GM12878 (cell line): ENCODE results near the gene SMCO4. TPM values are rescaled to one million over a fixed set of nuclear protein-coding genes. Genes with fewer than 3 reads are reported as not detected.

ENCODE experiments used
- ATAC-seq: fragments of 200-7000 bp; cut with Tn5 transposase; 3 replicates; pipeline ENCODE4 v1.9.1; 2020; ENCODE audit warnings: mild to moderate bottlenecking, moderate library complexity
- BruUV-seq: library from RNA; stranded (reverse); fragments of 400-500 nt; replicated peaks from 2 replicates; lab custom pipeline; 2021; lab: Mats Ljungman, UMichigan
- CTCF ChIA-PET: fragments of 300-600 bp; sonication (Branson Sonifier 250); formaldehyde crosslinking; extraction: SDS; loops from one replicate; lab custom pipeline; 2021; ENCODE audit warnings: inconsistent platforms; lab: Yijun Ruan, JAX
- POLR2A ChIA-PET: fragments of 350-600 bp; formaldehyde crosslinking; extraction: SDS; loops from one replicate; lab custom pipeline; 2021; ENCODE audit warnings: inconsistent platforms; lab: Charles Lee
- RAD21 ChIA-PET: fragments of 300-600 bp; sonication (Branson Sonifier 250); formaldehyde crosslinking; loops from one replicate; lab custom pipeline; 2023; ENCODE audit warnings: antibody characterized with exemption; ENCODE audit not compliant: unreplicated experiment; lab: Charles Lee
- SMC1A ChIA-PET: fragments of 300-600 bp; sonication (Branson Sonifier 250); formaldehyde crosslinking; loops from one replicate; lab custom pipeline; 2023; ENCODE audit not compliant: unreplicated experiment, uncharacterized antibody; lab: Charles Lee
- DNase-seq: peaks from one replicate; pipeline ENCODE4 v3.0.0-alpha.2; 2011; ENCODE audit warnings: low read depth, low spot score
- FAIRE-seq: peaks from 3 replicates; lab custom pipeline; 2011; peaks lifted over from hg19 to GRCh38; lab: Jason Lieb, UNC
- H2AFZ ChIP-seq: 2 replicates; pipeline ENCODE4 v1.6.0; 2011; ENCODE audit warnings: low read depth, low read length, control low read depth; ENCODE audit not compliant: control insufficient read depth
- H3K27ac ChIP-seq: 2 replicates; pipeline ENCODE4 v1.5.1; 2011; ENCODE audit warnings: control low read depth; ENCODE audit not compliant: control insufficient read depth, insufficient read depth
- H3K27me3 ChIP-seq, 2 experiments: replicated peaks in 1 of 2; 2 replicates each; pipeline versions ENCODE4 v1.6.0 to v1.6.1; 2011; ENCODE audit warnings: low read length in 1 of 2; ENCODE audit not compliant: control insufficient read depth in 2 of 2, insufficient read depth in 2 of 2
- H3K36me3 ChIP-seq, 2 experiments: 2 replicates each; pipeline ENCODE4 v1.5.1; 2011; ENCODE audit warnings: low read length in 1 of 2; ENCODE audit not compliant: control insufficient read depth in 2 of 2, insufficient read depth in 2 of 2
- H3K4me1 ChIP-seq: 2 replicates; pipeline ENCODE4 v1.6.1; 2011; ENCODE audit warnings: mild to moderate bottlenecking, low read length, moderate library complexity, mixed read lengths; ENCODE audit not compliant: control insufficient read depth, insufficient read depth
- H3K4me2 ChIP-seq: 2 replicates; pipeline ENCODE4 v1.6.0; 2011; ENCODE audit warnings: control low read depth; ENCODE audit not compliant: control insufficient read depth, insufficient read depth
- H3K4me3 ChIP-seq: fragments of 200-600 bp; sonication (generic); 2 replicates; pipeline ENCODE4 v1.5.1; 2016
- H3K79me2 ChIP-seq: 2 replicates; pipeline ENCODE4 v1.6.0; 2011; ENCODE audit warnings: low read length; ENCODE audit not compliant: control insufficient read depth, insufficient read depth
- H3K9ac ChIP-seq: 2 replicates; pipeline ENCODE4 v1.8.0; 2011; ENCODE audit warnings: low read length, control low read depth, mixed read lengths; ENCODE audit not compliant: control insufficient read depth, insufficient read depth
- H3K9me3 ChIP-seq: replicated peaks from 3 replicates; pipeline ENCODE4 v1.5.1; 2011; ENCODE audit warnings: mild to moderate bottlenecking, low read length; ENCODE audit not compliant: control insufficient read depth, insufficient read depth
- H4K20me1 ChIP-seq: 2 replicates; pipeline ENCODE4 v1.6.0; 2011; ENCODE audit not compliant: control insufficient read depth, insufficient read depth
- E2F8 ChIP-seq: fragments of 450-650 bp; IDR thresholded peaks from 2 replicates; pipeline ENCODE4 v1.6.1; 2018; ENCODE audit warnings: mild to moderate bottlenecking, low read depth, moderate library complexity; ENCODE audit not compliant: partially characterized antibody
- EGR1 ChIP-seq, 2 experiments: IDR thresholded peaks; 1 replicate in 1 of 2; 2 replicates in 1 of 2; pipeline ENCODE4 v1.6.1; 2011 to 2012; ENCODE audit warnings: low read depth in 2 of 2, low read length in 2 of 2, borderline replicate concordance in 1 of 2, mild to moderate bottlenecking in 1 of 2, moderate library complexity in 1 of 2
- ETV6 ChIP-seq, 2 experiments: fragments of 450-650 bp in 1 of 2; IDR thresholded peaks in 1 of 2; conservative IDR thresholded peaks in 1 of 2; 2 replicates each; pipeline ENCODE4 v1.6.1; 2014; ENCODE audit warnings: antibody characterized with exemption in 1 of 2, borderline replicate concordance in 1 of 2, low read depth in 1 of 2, mild to moderate bottlenecking in 1 of 2, moderate library complexity in 1 of 2
- IKZF2 ChIP-seq, 2 experiments: fragments of 450-650 bp; IDR thresholded peaks; 2 replicates each; pipeline ENCODE4 v1.6.1; 2017; ENCODE audit warnings: mild to moderate bottlenecking in 2 of 2, moderate library complexity in 2 of 2
- IRF4 ChIP-seq: IDR thresholded peaks from 2 replicates; pipeline ENCODE4 v1.6.1; 2011; ENCODE audit warnings: low read depth, low read length
- KLF5 ChIP-seq: fragments of 450-650 bp; IDR thresholded peaks from 2 replicates; pipeline ENCODE4 v1.6.1; 2014; ENCODE audit warnings: mild to moderate bottlenecking; ENCODE audit not compliant: partially characterized antibody
- MTA2 ChIP-seq: fragments of 450-650 bp; IDR thresholded peaks from 2 replicates; pipeline ENCODE4 v1.6.1; 2016; ENCODE audit warnings: low read depth, mild to moderate bottlenecking, moderate library complexity
- MYC ChIP-seq: IDR thresholded peaks from 2 replicates; pipeline ENCODE4 v1.6.1; 2011; ENCODE audit warnings: mild to moderate bottlenecking, low read length, moderate library complexity, inconsistent platforms; ENCODE audit not compliant: insufficient read depth, insufficient replicate concordance, insufficient read length, severe bottlenecking
- NR2C2 ChIP-seq: IDR thresholded peaks from 2 replicates; pipeline ENCODE4 v1.6.1; 2011; ENCODE audit warnings: borderline replicate concordance, low read depth; ENCODE audit not compliant: control insufficient read depth, insufficient read length
- POLR2AphosphoS2 ChIP-seq: IDR thresholded peaks from 2 replicates; pipeline ENCODE4 v1.6.1; 2011; ENCODE audit warnings: low read depth, mild to moderate bottlenecking, low read length, improper control_type of control experiment, moderate library complexity
- RAD21 ChIP-seq: IDR thresholded peaks from 2 replicates; pipeline ENCODE4 v1.6.1; 2011; ENCODE audit warnings: mild to moderate bottlenecking, low read depth, low read length, moderate library complexity; ENCODE audit not compliant: insufficient read depth
- RELB ChIP-seq: fragments of 450-650 bp; IDR thresholded peaks from 2 replicates; pipeline ENCODE4 v1.6.1; 2017; ENCODE audit warnings: low read depth, mild to moderate bottlenecking, moderate library complexity
- SIN3A ChIP-seq: IDR thresholded peaks from 2 replicates; pipeline ENCODE4 v1.6.1; 2012; ENCODE audit warnings: low read depth, low read length, improper control_type of control experiment
- SRF ChIP-seq, 2 experiments: IDR thresholded peaks; 2 replicates each; pipeline ENCODE4 v1.6.1; 2011; ENCODE audit warnings: low read depth in 2 of 2, low read length in 2 of 2, mild to moderate bottlenecking in 1 of 2, moderate library complexity in 1 of 2
- TAF1 ChIP-seq: IDR thresholded peaks from 2 replicates; pipeline ENCODE4 v1.6.1; 2011; ENCODE audit warnings: mild to moderate bottlenecking, low read depth, low read length, borderline replicate concordance
- WRNIP1 ChIP-seq: IDR thresholded peaks from 2 replicates; pipeline ENCODE4 v1.6.1; 2011; ENCODE audit warnings: low read depth, low read length, improper control_type of control experiment, borderline replicate concordance
- YY1 ChIP-seq: IDR thresholded peaks from 2 replicates; pipeline ENCODE4 v1.6.1; 2011; ENCODE audit warnings: low read depth, mild to moderate bottlenecking, low read length
- ZNF207 ChIP-seq: fragments of 450-650 bp; IDR thresholded peaks from 2 replicates; pipeline ENCODE4 v1.6.1; 2014; ENCODE audit warnings: antibody characterized with exemption, mild to moderate bottlenecking, borderline replicate concordance
- WGBS: methylation state at CpG from one replicate; pipeline ENCODE4 v1.1.6; 2016; ENCODE audit warnings: low lambda C conversion rate; ENCODE audit not compliant: insufficient replicate concordance, insufficient coverage; ENCODE audit errors: missing lambda C conversion rate; 5-methylcytosine and 5-hydroxymethylcytosine counted together
- in situ Hi-C: fragments of 300-500 bp; cut with MboI; formaldehyde crosslinking; loops from 9 replicates; pipeline ENCODE4 v1.14.3; 2018; ENCODE audit warnings: mixed read lengths
- intact Hi-C: fragments of 100-400 bp; cut with micrococcal nuclease; formaldehyde crosslinking; loops from one replicate; pipeline ENCODE4 v1.14.2; 2022; ENCODE audit not compliant: unreplicated experiment
- polyA plus RNA-seq, 11 experiments: library from polyadenylated mRNA; depleted of rRNA in 4 of 11; unstranded in 6 of 11; stranded (reverse) in 5 of 11; fragments of >200 nt; fragmentation: Nextera tagmentation in 4 of 11; fragmentation: Illumina TruSeq in 1 of 11; extraction: Ambion mirVana in 4 of 11; extraction: Trizol in 1 of 11; gene quantifications; 1 replicate in 1 of 11; 2 replicates in 10 of 11; pipeline versions ENCODE4 v1.2.1 to v1.2.3, GENCODE V29; 2011 to 2016; ENCODE audit warnings: inconsistent platforms in 2 of 11, missing spikeins in 2 of 11, low read depth in 1 of 11
- total RNA-seq, 4 experiments: library from RNA; depleted of rRNA in 3 of 4; stranded (reverse); fragments of >200 nt in 3 of 4; fragmentation: Illumina TruSeq in 1 of 4; extraction: Trizol in 1 of 4; gene quantifications; 2 replicates each; pipeline versions ENCODE4 v1.2.1 to v1.2.3, GENCODE V29; 2013 to 2021

The SMCO4 gene
- total and polyA plus RNA-seq, 10 of the 15 experiments (the other 5 are each of a cell fraction or from before 2014, with no cell fraction given), result 3.6 to 59.9 (median 27.9) TPM

GRCh38 chr11:93515441-93516025, 27.7 kb downstream of the SMCO4 start (continued):
- 0 out of 2 replicates have a peak, but pooled peaks have one; percentile 18 for TF ChIP-seq RELB
- peak in 1 of 2 experiments; percentile 11; a peak in 1 of 4 replicates for TF ChIP-seq IKZF2 (IDR thresholded peaks at IDR 0.05)
- TF ChIP-seq SIN3A, result no peak
- no peak for TF ChIP-seq IRF4
- TF ChIP-seq RAD21, result no peak
- TF ChIP-seq MTA2, result no peak
- no peak for TF ChIP-seq POLR2AphosphoS2

- no peak overlapping the region for H3K4me3 ChIP-seq
- H3K36me3 ChIP-seq, result no peaks in the 10 kb centered on the region; a peak in 1 of 4 replicates
- ATAC-seq, result no peak
- DNase-seq, result no peak
- H3K9ac ChIP-seq, result no peak overlapping the region
- in situ Hi-C loops, result no loop called here
- RAD21 ChIA-PET, result interaction anchor here (0.7 to 2.1 kb wide), 6 partner anchors 9 to 27 kb away, joined by 3 to 17 read pairs (median 5); no protein-coding TSS in a partner anchor
- no peak for FAIRE-seq
- no peaks in the 10 kb centered on the region for H4K20me1 ChIP-seq
- WGBS, result 75% methylated on average over 4 of the region's 4 CpGs
- CTCF ChIA-PET, result interaction anchor here (0.7 to 3.0 kb wide), 8 partner anchors 10 to 280 kb away, joined by 3 to 16 read pairs (median 4); no protein-coding TSS in a partner anchor
- H3K4me1 ChIP-seq, result peaks cover 45% of the 10 kb centered on the region
- no TSS peak for BruUV-seq
- intact Hi-C loops, result no loop called here
- SMC1A ChIA-PET, result interaction anchor here (1.2 to 8.9 kb wide), 3 partner anchors 11 to 24 kb away, joined by 3 to 256 read pairs (median 4); no protein-coding TSS in a partner anchor
- POLR2A ChIA-PET, result interaction anchor here (1.3 to 7.2 kb wide), 2 partner anchors 13 to 28 kb away, joined by 3 to 95 read pairs; no protein-coding TSS in a partner anchor
- no peak overlapping the region for H3K27ac ChIP-seq
- H3K9me3 ChIP-seq, result no peaks in the 10 kb centered on the region; the same call in 2 of the 3 replicates
- no peak overlapping the region for H3K4me2 ChIP-seq
- peaks cover 39% of the 10 kb centered on the region for H3K79me2 ChIP-seq
- H3K27me3 ChIP-seq, result no peaks in the 10 kb centered on the region
- no peak overlapping the region for H2AFZ ChIP-seq
- no peak for TF ChIP-seq MYC
- TF ChIP-seq KLF5, result no peak
- no peak for TF ChIP-seq ZNF207
- TF ChIP-seq IRF4, result no peak
- no peak for TF ChIP-seq EGR1 (IDR thresholded peaks at IDR 0.05; ENCODE audit: borderline replicate concordance in 1 of 2, low read depth in 2 of 2, low read length in 2 of 2)
- no peak for TF ChIP-seq NR2C2
- no peak for TF ChIP-seq E2F8
- TF ChIP-seq TAF1, result no peak
- no peak for TF ChIP-seq YY1
- no peak for TF ChIP-seq WRNIP1
- no peak for TF ChIP-seq ETV6 (conservative IDR thresholded peaks at IDR 0.05 in 1 of 2, IDR thresholded peaks at IDR 0.05 in 1 of 2; ENCODE audit: borderline replicate concordance in 1 of 2, low read depth in 1 of 2)
- TF ChIP-seq SRF (IDR thresholded peaks at IDR 0.05; ENCODE audit: low read depth in 2 of 2, low read length in 2 of 2), result no peak
Measured at GRCh38 chr11:93514712-93515111, 28.5 kb downstream of the SMCO4 start.
